GM21786 (cell line): ENCODE data around the gene FRAT2.
A peak's percentile ranks its signal among the peaks of the same experiment; 100 is the strongest.

Source experiments
- ATAC-seq: cut with Tn5 transposase; IDR thresholded peaks from one replicate; pipeline ENCODE4 v1.9.1; 2021; ENCODE audit not compliant: unreplicated experiment

Gene FRAT2

GRCh38 chr10:97327348-97328294 lies 6.9 kb downstream of the FRAT2 start:
- no peak for ATAC-seq

- no peak for ATAC-seq
Observed at GRCh38 chr10:97325754-97326153, 8.8 kb downstream of the FRAT2 start.

GRCh38 chr10:97323501-97323900 lies 11.0 kb downstream of the FRAT2 start:
- no peak for ATAC-seq

- no peak for ATAC-seq
Observed at GRCh38 chr10:97321804-97322190, 12.7 kb downstream of the FRAT2 start.

- ATAC-seq = no peak
Observed at GRCh38 chr10:97321032-97321803, 13.3 kb downstream of the FRAT2 start.

- ATAC-seq = no peak
Observed at GRCh38 chr10:97320480-97321031, 14.0 kb downstream of the FRAT2 start.

- peak; percentile 30 for ATAC-seq
Observed at GRCh38 chr10:97319671-97320479, 14.7 kb downstream of the FRAT2 start.

- ATAC-seq = peak; percentile 79
Observed at GRCh38 chr10:97318772-97319651, 15.5 kb downstream of the FRAT2 start, which contains the start of gene FRAT1. Gene FRAT1, plus strand, starts transcription at chr10:97319271. Its CDS starts 183 bp downstream, at chr10:97319454.

- no peak for ATAC-seq
Observed at GRCh38 chr10:97314671-97315070, 19.9 kb downstream of the FRAT2 start.

- ATAC-seq = no peak
Observed at GRCh38 chr10:97312897-97313296, 21.6 kb downstream of the FRAT2 start.

GRCh38 chr10:97311111-97311626 lies 23.4 kb downstream of the FRAT2 start:
- ATAC-seq = no peak

GRCh38 chr10:97307866-97308780 lies 26.4 kb downstream of the FRAT2 start:
- ATAC-seq = no peak

- no peak for ATAC-seq
Observed at GRCh38 chr10:97307441-97307840, 27.1 kb downstream of the FRAT2 start.

- ATAC-seq = no peak
Observed at GRCh38 chr10:97302088-97302791, 32.3 kb downstream of the FRAT2 start.

- ATAC-seq = no peak
Observed at GRCh38 chr10:97300980-97301379, 33.5 kb downstream of the FRAT2 start.

- ATAC-seq = no peak
Observed at GRCh38 chr10:97298223-97298571, 36.3 kb downstream of the FRAT2 start.

- ATAC-seq = no peak
Observed at GRCh38 chr10:97297556-97298222, 36.8 kb downstream of the FRAT2 start.

GRCh38 chr10:97292862-97293198 lies 41.7 kb downstream of the FRAT2 start:
- ATAC-seq = no peak
